HepG2 (cell line): Measurements from ENCODE around the gene CHN2. TPM values are rescaled to one million over a fixed set of nuclear protein-coding genes. Genes with fewer than 3 reads are reported as not detected.
A peak's percentile ranks its signal among the peaks of the same experiment; 100 is the strongest.

Source experiments
- FOXA1 ChIP-seq, 2 experiments: fragments of 450-650 bp in 1 of 2; sonication (generic) in 1 of 2; formaldehyde crosslinking in 1 of 2; IDR thresholded peaks; 2 replicates each; pipeline versions ENCODE4 v1.4.0 to v1.6.1; 2016 to 2020; ENCODE audit warnings: missing genetic modification reagents in 1 of 2
- HOXA5 ChIP-seq: sonication (generic); formaldehyde crosslinking; IDR thresholded peaks from 2 replicates; pipeline ENCODE4 v1.4.0; 2020; ENCODE audit warnings: missing genetic modification reagents
- PAX8 ChIP-seq: sonication (generic); formaldehyde crosslinking; IDR thresholded peaks from 2 replicates; pipeline ENCODE4 v1.8.0; 2022; ENCODE audit warnings: mild to moderate bottlenecking, missing genetic modification reagents, borderline replicate concordance
- PRDM10 ChIP-seq: sonication (generic); formaldehyde crosslinking; IDR thresholded peaks from 2 replicates; pipeline ENCODE4 v1.4.0; 2020; ENCODE audit warnings: low read depth, missing genetic modification reagents
- RERE ChIP-seq: IDR thresholded peaks from 2 replicates; pipeline ENCODE4 v1.6.1; 2016; ENCODE audit warnings: low read depth, missing genetic modification reagents, missing compliant biosample characterization
- STAT6 ChIP-seq: sonication (generic); formaldehyde crosslinking; IDR thresholded peaks from 2 replicates; pipeline ENCODE4 v1.4.0; 2020; ENCODE audit warnings: missing genetic modification reagents, mild to moderate bottlenecking, borderline replicate concordance
- ZBTB3 ChIP-seq: sonication (generic); formaldehyde crosslinking; IDR thresholded peaks from 2 replicates; pipeline ENCODE4 v1.4.0; 2020; ENCODE audit warnings: low read depth, mild to moderate bottlenecking, moderate library complexity, missing genetic modification reagents, borderline replicate concordance
- ZNF142 ChIP-seq: sonication (generic); formaldehyde crosslinking; IDR thresholded peaks from 2 replicates; pipeline ENCODE4 v1.4.0; 2020; ENCODE audit warnings: missing genetic modification reagents
- polyA plus RNA-seq, 8 experiments: library from polyadenylated mRNA; depleted of rRNA in 3 of 8; stranded (reverse) in 7 of 8; unstranded in 1 of 8; fragments of >200 nt; fragmentation: Illumina TruSeq in 4 of 8; extraction: Trizol in 4 of 8; gene quantifications; 2 replicates each; pipeline versions ENCODE4 v1.2.1 to v1.2.3, GENCODE V29; 2011 to 2016; ENCODE audit warnings: low read depth in 4 of 8, missing spikeins in 1 of 8, mixed read lengths in 1 of 8; ENCODE audit not compliant: insufficient read depth in 1 of 8
- total RNA-seq, 5 experiments: library from RNA; depleted of rRNA; stranded (reverse); fragments of >200 nt; fragmentation: Illumina TruSeq; extraction: Trizol; gene quantifications; 2 replicates each; pipeline ENCODE4 v1.2.3, GENCODE V29; 2016; ENCODE audit warnings: low read depth in 1 of 5

The CHN2 gene
- total and polyA plus RNA-seq, 2 of the 13 experiments (the other 11 are each of a cell fraction or from before 2014, with no cell fraction given), result 23.5 to 30.5 TPM

GRCh38 chr7:29405891-29406290 is 211.3 kb downstream of the CHN2 start (continued):
- TF ChIP-seq HOXA5 (CRISPR knock-in tag) (0 out of 2 replicates have a peak, but pooled peaks have one; percentile 47), PRDM10 (CRISPR knock-in tag) (no peak), PAX8 (CRISPR knock-in tag) (no peak), ZBTB3 (CRISPR knock-in tag) (0 out of 2 replicates have a peak, but pooled peaks have one; percentile 16), ZNF142 (CRISPR knock-in tag) (no peak), STAT6 (no peak), RERE (CRISPR knock-in tag) (no peak), FOXA1 (IDR thresholded peaks at IDR 0.05) (no peak), FOXA1 (CRISPR knock-in tag; IDR thresholded peaks at IDR 0.05) (peak; percentile 62)
